Lung (tissue), 12 donors: Measurements from ENCODE around the gene SLC40A1. TPM values are rescaled to one million over a fixed set of nuclear protein-coding genes. Genes with fewer than 3 reads are reported as not detected.
A peak's percentile ranks its signal among the peaks of the same experiment; 100 is the strongest.

Source experiments
- ATAC-seq: fragments of 200-7000 bp; cut with Tn5 transposase; one replicate; pipeline ENCODE4 v1.9.1; 2020; ENCODE audit warnings: moderate number of reproducible peaks; ENCODE audit not compliant: insufficient read depth, low FRiP score
- DNase-seq, 3 donors: peaks; one replicate each; pipeline ENCODE4 v3.0.0-alpha.2; 2013 to 2017
- H3K27ac ChIP-seq, 2 donors: one replicate each; pipeline ENCODE4 v1.5.1; 2013; ENCODE audit warnings: mild to moderate bottlenecking in 2 of 2, moderate library complexity in 2 of 2, control low read depth in 1 of 2, inconsistent platforms in 1 of 2, low read depth in 1 of 2, low read length in 1 of 2
- H3K27me3 ChIP-seq, 3 donors: one replicate each; pipeline ENCODE4 v1.5.1; 2013; ENCODE audit warnings: low read length in 2 of 3; ENCODE audit not compliant: control insufficient read depth in 3 of 3, insufficient read depth in 3 of 3
- H3K36me3 ChIP-seq, 4 donors: one replicate each; pipeline ENCODE4 v1.5.1; 2013; ENCODE audit warnings: low read length in 4 of 4, mild to moderate bottlenecking in 1 of 4, moderate library complexity in 1 of 4; ENCODE audit not compliant: control insufficient read depth in 4 of 4, insufficient read depth in 4 of 4
- H3K4me1 ChIP-seq, 5 donors: one replicate each; pipeline ENCODE4 v1.5.1; 2013; ENCODE audit warnings: low read length in 5 of 5, mild to moderate bottlenecking in 2 of 5, moderate library complexity in 1 of 5; ENCODE audit not compliant: control insufficient read depth in 5 of 5, insufficient read depth in 5 of 5
- H3K4me3 ChIP-seq: one replicate; pipeline ENCODE4 v1.5.1; 2013; ENCODE audit warnings: mild to moderate bottlenecking, control low read depth, moderate library complexity
- H3K9ac ChIP-seq, 2 donors: one replicate each; pipeline ENCODE4 v1.5.1; 2013; ENCODE audit warnings: low read length in 2 of 2, control low read depth in 1 of 2; ENCODE audit not compliant: insufficient read depth in 1 of 2
- H3K9me3 ChIP-seq, 4 donors: one replicate each; pipeline ENCODE4 v1.5.1; 2013; ENCODE audit warnings: low read length in 3 of 4, mild to moderate bottlenecking in 1 of 4, moderate library complexity in 1 of 4; ENCODE audit not compliant: control insufficient read depth in 4 of 4, insufficient read depth in 3 of 4
- CTCF ChIP-seq: IDR thresholded peaks from 2 replicates; pipeline ENCODE4 v1.5.1; 2012; ENCODE audit warnings: mild to moderate bottlenecking; ENCODE audit errors: control extremely low read depth, extremely low read depth
- WGBS, 2 donors: extraction: QIAGEN DNeasy Blood & Tissue Kit; methylation state at CpG; one replicate each; pipeline ENCODE4 v1.1.7; 2013; 5-methylcytosine and 5-hydroxymethylcytosine counted together
- polyA plus RNA-seq, 2 donors: library from polyadenylated mRNA; stranded (reverse); fragments of 200-250 nt; gene quantifications; one replicate each; pipeline ENCODE4 v1.2.1, GENCODE V29; 2013
- total RNA-seq, 2 donors: library from RNA; depleted of rRNA in 1 of 2; stranded (reverse); fragments of >200 nt in 1 of 2; gene quantifications; one replicate each; pipeline ENCODE4 v1.2.1, GENCODE V29; 2014 to 2021
- donor health status: control.
- donor health status: control.
- donor health status: Bipolar disorder and iron deficiency.
- donor health status: healthy.
- donor health status: DM: yes; HTN: yes; CAD: no.

The SLC40A1 gene
- total and polyA plus RNA-seq, 4 donors = 50.2 to 553 (median 75.8) TPM

GRCh38 chr2:189576396-189576795, 4.2 kb downstream of the SLC40A1 start:
- Histone ChIP-seq H3K4me3 (no peak overlapping the region), H3K9me3 (no peaks in the 10 kb centered on the region), H3K27ac (no peak overlapping the region), H3K9ac (no peak overlapping the region), H3K36me3 (peaks cover 0 to 62% (median 30%) of the 10 kb centered on the region in 4 donors), H3K27me3 (no peaks in the 10 kb centered on the region), H3K4me1 (peaks cover 3 to 58% (median 15%) of the 10 kb centered on the region in 5 donors)
- no peak for TF ChIP-seq CTCF
- 10 to 15% methylated on average over 1 of the region's 1 CpG for WGBS, 2 donors
- DNase-seq (no peak), ATAC-seq (no peak)

- Histone ChIP-seq H3K27me3 (no peaks in the 10 kb centered on the region), H3K4me1 (peaks cover 2 to 56% (median 18%) of the 10 kb centered on the region in 5 donors), H3K36me3 (peaks cover 2 to 63% (median 32%) of the 10 kb centered on the region in 4 donors), H3K9me3 (no peaks in the 10 kb centered on the region), H3K27ac (peak overlapping the region in 1 of 2 donors; percentile 53), H3K4me3 (no peak overlapping the region), H3K9ac (no peak overlapping the region)
- no peak for TF ChIP-seq CTCF
- ATAC-seq (no peak), DNase-seq (no peak)
- WGBS, 2 donors = 41 to 62% methylated on average over 5 of the region's 5 CpGs
These were observed 5.7 kb downstream of the SLC40A1 start for GRCh38 chr2:189574793-189575475.

- ATAC-seq (no peak), DNase-seq (no peak)
- Histone ChIP-seq H3K4me1 (peaks cover 0 to 47% (median 15%) of the 10 kb centered on the region in 5 donors), H3K27ac (no peak overlapping the region), H3K4me3 (no peak overlapping the region), H3K27me3 (no peaks in the 10 kb centered on the region), H3K36me3 (peaks cover 3 to 82% (median 39%) of the 10 kb centered on the region in 4 donors), H3K9me3 (no peaks in the 10 kb centered on the region), H3K9ac (no peak overlapping the region)
- WGBS, 2 donors = 80 to 94% methylated on average over 1 of the region's 1 CpG
- TF ChIP-seq CTCF = no peak
These were observed 10.0 kb downstream of the SLC40A1 start for GRCh38 chr2:189570570-189571031.
